A673 (cell line): ENCODE data around the gene LRRC27.
"Not testable (repeated sequence)": the region's sequence is repeated elsewhere in the genome, so short reads cannot be mapped to it uniquely, and the experiment has no call there.

Experiments used
- EZH2 ChIP-seq: fragments of 200-600 bp; sonication (generic); IDR thresholded peaks from 2 replicates; pipeline ENCODE4 v1.6.1; 2017; ENCODE audit warnings: borderline replicate concordance, low read depth, mild to moderate bottlenecking, mixed read lengths, antibody characterized with exemption, low read length; ENCODE audit not compliant: poor library complexity, severe bottlenecking
- TF ChIP-seq, protein P1 (sequence below): fragments of 300-800, 200-600 bp; sonication (generic); conservative IDR thresholded peaks from 2 replicates; pipeline ENCODE4 v1.5.1; 2017; ENCODE audit warnings: low read depth, mild to moderate bottlenecking, antibody characterized with exemption, low read length, moderate library complexity, mixed read lengths

DNA sequence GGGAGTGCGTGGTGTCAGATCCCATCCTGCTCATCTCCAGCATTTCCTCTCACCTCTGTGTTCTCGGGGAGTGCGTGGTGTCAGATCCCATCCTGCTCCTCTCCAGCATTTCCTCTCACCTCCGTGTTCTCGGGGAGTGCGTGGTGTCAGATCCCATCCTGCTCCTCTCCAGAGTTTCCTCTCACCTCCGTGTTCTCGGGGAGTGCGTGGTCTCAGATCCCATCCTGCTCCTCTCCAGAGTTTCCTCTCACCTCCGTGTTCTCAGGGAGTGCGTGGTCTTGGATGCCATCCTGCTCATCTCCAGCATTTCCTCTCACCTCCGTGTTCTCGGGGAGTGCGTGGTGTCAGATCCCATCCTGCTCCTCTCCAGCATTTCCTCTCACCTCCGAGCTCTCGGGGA is 47.0 kb downstream of the LRRC27 start:
- TF ChIP-seq, protein P1, sequence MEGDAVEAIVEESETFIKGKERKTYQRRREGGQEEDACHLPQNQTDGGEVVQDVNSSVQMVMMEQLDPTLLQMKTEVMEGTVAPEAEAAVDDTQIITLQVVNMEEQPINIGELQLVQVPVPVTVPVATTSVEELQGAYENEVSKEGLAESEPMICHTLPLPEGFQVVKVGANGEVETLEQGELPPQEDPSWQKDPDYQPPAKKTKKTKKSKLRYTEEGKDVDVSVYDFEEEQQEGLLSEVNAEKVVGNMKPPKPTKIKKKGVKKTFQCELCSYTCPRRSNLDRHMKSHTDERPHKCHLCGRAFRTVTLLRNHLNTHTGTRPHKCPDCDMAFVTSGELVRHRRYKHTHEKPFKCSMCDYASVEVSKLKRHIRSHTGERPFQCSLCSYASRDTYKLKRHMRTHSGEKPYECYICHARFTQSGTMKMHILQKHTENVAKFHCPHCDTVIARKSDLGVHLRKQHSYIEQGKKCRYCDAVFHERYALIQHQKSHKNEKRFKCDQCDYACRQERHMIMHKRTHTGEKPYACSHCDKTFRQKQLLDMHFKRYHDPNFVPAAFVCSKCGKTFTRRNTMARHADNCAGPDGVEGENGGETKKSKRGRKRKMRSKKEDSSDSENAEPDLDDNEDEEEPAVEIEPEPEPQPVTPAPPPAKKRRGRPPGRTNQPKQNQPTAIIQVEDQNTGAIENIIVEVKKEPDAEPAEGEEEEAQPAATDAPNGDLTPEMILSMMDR = not testable (repeated sequence)
- not testable (repeated sequence) for TF ChIP-seq EZH2
